Mammary epithelial cell (primary cell): ENCODE measurements around the gene BRD3.

Source experiments
- EZH2 ChIP-seq: IDR thresholded peaks from 2 replicates; pipeline ENCODE4 v1.6.1; 2012; ENCODE audit warnings: low read length, inconsistent platforms, borderline replicate concordance
- TF ChIP-seq, protein P1 (sequence below), 2 donors: IDR thresholded peaks in 1 of 2; conservative IDR thresholded peaks in 1 of 2; 2 replicates each; pipeline ENCODE4 v1.5.1; 2011 to 2012; ENCODE audit warnings: inconsistent platforms in 2 of 2, low read length in 2 of 2, mild to moderate bottlenecking in 2 of 2, control low read depth in 1 of 2, low read depth in 1 of 2; ENCODE audit not compliant: insufficient read depth in 1 of 2; ENCODE audit errors: extremely low read depth in 1 of 2

GRCh38 chr9:134073500-134073899, 5.7 kb upstream of the BRD3 start:
- TF ChIP-seq, protein P1, sequence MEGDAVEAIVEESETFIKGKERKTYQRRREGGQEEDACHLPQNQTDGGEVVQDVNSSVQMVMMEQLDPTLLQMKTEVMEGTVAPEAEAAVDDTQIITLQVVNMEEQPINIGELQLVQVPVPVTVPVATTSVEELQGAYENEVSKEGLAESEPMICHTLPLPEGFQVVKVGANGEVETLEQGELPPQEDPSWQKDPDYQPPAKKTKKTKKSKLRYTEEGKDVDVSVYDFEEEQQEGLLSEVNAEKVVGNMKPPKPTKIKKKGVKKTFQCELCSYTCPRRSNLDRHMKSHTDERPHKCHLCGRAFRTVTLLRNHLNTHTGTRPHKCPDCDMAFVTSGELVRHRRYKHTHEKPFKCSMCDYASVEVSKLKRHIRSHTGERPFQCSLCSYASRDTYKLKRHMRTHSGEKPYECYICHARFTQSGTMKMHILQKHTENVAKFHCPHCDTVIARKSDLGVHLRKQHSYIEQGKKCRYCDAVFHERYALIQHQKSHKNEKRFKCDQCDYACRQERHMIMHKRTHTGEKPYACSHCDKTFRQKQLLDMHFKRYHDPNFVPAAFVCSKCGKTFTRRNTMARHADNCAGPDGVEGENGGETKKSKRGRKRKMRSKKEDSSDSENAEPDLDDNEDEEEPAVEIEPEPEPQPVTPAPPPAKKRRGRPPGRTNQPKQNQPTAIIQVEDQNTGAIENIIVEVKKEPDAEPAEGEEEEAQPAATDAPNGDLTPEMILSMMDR (conservative IDR thresholded peaks at IDR 0.05 in 1 of 2, IDR thresholded peaks at IDR 0.05 in 1 of 2; ENCODE audit: extremely low read depth in 1 of 2, insufficient read depth in 1 of 2, low read depth in 1 of 2, low read length in 2 of 2), result no peak
- no peak for TF ChIP-seq EZH2
